Measurements from ENCODE around the gene INSYN2B. TPM values are rescaled to one million over a fixed set of nuclear protein-coding genes. Genes with fewer than 3 reads are reported as not detected.
"Not testable (repeated sequence)": the region's sequence is repeated elsewhere in the genome, so short reads cannot be mapped to it uniquely, and the experiment has no call there.

The INSYN2B gene
- total and polyA plus RNA-seq, 2 donors (not counting 1 experiment from before 2014, with no cell fraction given), result not detected

- H3K4me3 ChIP-seq (ENCODE audit: control extremely low read depth in 1 of 5, extremely low read depth in 1 of 5, insufficient read depth in 1 of 5, low read depth in 2 of 5, low read length in 4 of 5), result no peak overlapping the region
- H4K20me1 ChIP-seq (ENCODE audit: control insufficient read depth, insufficient read depth, low read length, poor library complexity, severe bottlenecking), result peaks cover 21% of the 10 kb centered on the region
- DNase-seq, result no peak
- H2AFZ ChIP-seq (ENCODE audit: insufficient read depth, low read depth, low read length, poor library complexity, severe bottlenecking), result no peak overlapping the region
- H3K9me3 ChIP-seq (ENCODE audit: control extremely low read depth in 1 of 3, control insufficient read depth in 2 of 3, insufficient read depth in 1 of 3, low read length in 2 of 3), result no peaks in the 10 kb centered on the region
- CTCF ChIA-PET, result no interaction called here
- H3K27ac ChIP-seq (ENCODE audit: low read length in 2 of 2), result no peak overlapping the region
- no peak overlapping the region for H3K4me2 ChIP-seq (replicated peaks; ENCODE audit: low read depth, low read length, poor library complexity, severe bottlenecking)
- Mint-ChIP-seq H3K4me1 (no peaks in the 10 kb centered on the region), H3K4me3 (no peak overlapping the region), H3K9me3 (ENCODE audit: insufficient read depth) (no peaks in the 10 kb centered on the region), H3K27ac (no peak overlapping the region), H3K27me3 (no peaks in the 10 kb centered on the region)
- no peaks in the 10 kb centered on the region for H3K4me1 ChIP-seq (ENCODE audit: control insufficient read depth in 2 of 2, insufficient read depth in 2 of 2, low read length in 2 of 2)
- H3K9ac ChIP-seq (ENCODE audit: low read length), result no peak overlapping the region
- no peaks in the 10 kb centered on the region for H3K27me3 ChIP-seq (replicated peaks in 1 of 4; ENCODE audit: control extremely low read depth in 1 of 4, control insufficient read depth in 3 of 4, insufficient read depth in 4 of 4, low read length in 3 of 4)
- no peak for ATAC-seq (ENCODE audit: low read depth)
- WGBS (ENCODE audit: insufficient coverage), result no CpG with 5 or more reads among the region's 3 CpGs
- peaks cover 2 to 22% of the 10 kb centered on the region in 2 experiments for H3K36me3 ChIP-seq (replicated peaks in 1 of 2; ENCODE audit: control extremely low read depth in 1 of 2, control insufficient read depth in 1 of 2, extremely low read depth in 1 of 2, insufficient read depth in 2 of 2, low read length in 1 of 2)
- POLR2A ChIA-PET, result no interaction called here
- H3K79me2 ChIP-seq (ENCODE audit: control insufficient read depth, insufficient read depth, low read length), result no peaks in the 10 kb centered on the region
- intact Hi-C loops (cut with micrococcal nuclease), result no loop called here
- TF ChIP-seq CTCF (IDR thresholded peaks at IDR 0.05), result no peak
- no peak for TF ChIP-seq EZH2 (IDR thresholded peaks at IDR 0.05; ENCODE audit: borderline replicate concordance, insufficient read depth, low read depth, low read length, poor library complexity, severe bottlenecking)
Observed at GRCh38 chr5:169956126-169956525, 24.2 kb downstream of the INSYN2B start.

- Histone ChIP-seq H3K4me1 (ENCODE audit: control insufficient read depth in 2 of 2, insufficient read depth in 2 of 2, low read length in 2 of 2) (no peaks in the 10 kb centered on the region), H4K20me1 (ENCODE audit: control insufficient read depth, insufficient read depth, low read length, poor library complexity, severe bottlenecking) (peaks cover 21% of the 10 kb centered on the region), H3K4me2 (replicated peaks; ENCODE audit: low read depth, low read length, poor library complexity, severe bottlenecking) (no peak overlapping the region), H3K36me3 (replicated peaks in 1 of 2; ENCODE audit: control extremely low read depth in 1 of 2, control insufficient read depth in 1 of 2, extremely low read depth in 1 of 2, insufficient read depth in 2 of 2, low read length in 1 of 2) (peaks cover 2 to 35% of the 10 kb centered on the region in 2 experiments), H2AFZ (ENCODE audit: insufficient read depth, low read depth, low read length, poor library complexity, severe bottlenecking) (no peak overlapping the region), H3K9ac (ENCODE audit: low read length) (no peak overlapping the region), H3K9me3 (ENCODE audit: control extremely low read depth in 1 of 3, control insufficient read depth in 2 of 3, insufficient read depth in 1 of 3, low read length in 2 of 3) (no peaks in the 10 kb centered on the region), H3K79me2 (ENCODE audit: control insufficient read depth, insufficient read depth, low read length) (no peaks in the 10 kb centered on the region), H3K4me3 (ENCODE audit: control extremely low read depth in 1 of 5, extremely low read depth in 1 of 5, insufficient read depth in 1 of 5, low read depth in 2 of 5, low read length in 4 of 5) (no peak overlapping the region), H3K27me3 (replicated peaks in 1 of 4; ENCODE audit: control extremely low read depth in 1 of 4, control insufficient read depth in 3 of 4, insufficient read depth in 4 of 4, low read length in 3 of 4) (no peaks in the 10 kb centered on the region), H3K27ac (ENCODE audit: low read length in 2 of 2) (no peak overlapping the region)
- intact Hi-C loops (cut with micrococcal nuclease), result no loop called here
- H3K4me1 Mint-ChIP-seq, result no peaks in the 10 kb centered on the region
- TF ChIP-seq EZH2 (IDR thresholded peaks at IDR 0.05; ENCODE audit: borderline replicate concordance, insufficient read depth, low read depth, low read length, poor library complexity, severe bottlenecking) (no peak), CTCF (IDR thresholded peaks at IDR 0.05) (no peak)
- no peaks in the 10 kb centered on the region for H3K27me3 Mint-ChIP-seq
- H3K9me3 Mint-ChIP-seq (ENCODE audit: insufficient read depth), result no peaks in the 10 kb centered on the region
- no peak overlapping the region for H3K4me3 Mint-ChIP-seq
- WGBS (ENCODE audit: insufficient coverage), result 99% methylated on average over 6 of the region's 6 CpGs
- no peak for DNase-seq
- ChIA-PET CTCF (no interaction called here), POLR2A (no interaction called here)
- no peak overlapping the region for H3K27ac Mint-ChIP-seq
- ATAC-seq (ENCODE audit: low read depth), result no peak
Observed at GRCh38 chr5:169954786-169955185, 25.5 kb downstream of the INSYN2B start.

GRCh38 chr5:169953196-169953595 lies 27.1 kb downstream of the INSYN2B start:
- DNase-seq; POLR2A ChIA-PET; H3K27ac Mint-ChIP-seq; H3K4me1 Mint-ChIP-seq; H3K4me2 ChIP-seq (replicated peaks; ENCODE audit: low read depth, low read length, poor library complexity, severe bottlenecking); H3K4me1 ChIP-seq (ENCODE audit: control insufficient read depth in 2 of 2, insufficient read depth in 2 of 2, low read length in 2 of 2); ATAC-seq (ENCODE audit: low read depth); H3K27me3 ChIP-seq (replicated peaks in 1 of 4; ENCODE audit: control extremely low read depth in 1 of 4, control insufficient read depth in 3 of 4, insufficient read depth in 4 of 4, low read length in 3 of 4); H2AFZ ChIP-seq (ENCODE audit: insufficient read depth, low read depth, low read length, poor library complexity, severe bottlenecking); H3K4me3 ChIP-seq (ENCODE audit: control extremely low read depth in 1 of 5, extremely low read depth in 1 of 5, insufficient read depth in 1 of 5, low read depth in 2 of 5, low read length in 4 of 5); H3K4me3 Mint-ChIP-seq; H3K27me3 Mint-ChIP-seq; CTCF ChIA-PET; intact Hi-C loops (cut with micrococcal nuclease); H3K9ac ChIP-seq (ENCODE audit: low read length); H3K27ac ChIP-seq (ENCODE audit: low read length in 2 of 2); H3K79me2 ChIP-seq (ENCODE audit: control insufficient read depth, insufficient read depth, low read length); H3K9me3 Mint-ChIP-seq (ENCODE audit: insufficient read depth); H3K9me3 ChIP-seq (ENCODE audit: control extremely low read depth in 1 of 3, control insufficient read depth in 2 of 3, insufficient read depth in 1 of 3, low read length in 2 of 3): not testable (repeated sequence)
- Histone ChIP-seq H3K36me3 (replicated peaks in 1 of 2; ENCODE audit: control extremely low read depth in 1 of 2, control insufficient read depth in 1 of 2, extremely low read depth in 1 of 2, insufficient read depth in 2 of 2, low read length in 1 of 2) (peaks cover 8 to 48% of the 10 kb centered on the region in 2 experiments), H4K20me1 (ENCODE audit: control insufficient read depth, insufficient read depth, low read length, poor library complexity, severe bottlenecking) (peaks cover 21% of the 10 kb centered on the region)
- WGBS (ENCODE audit: insufficient coverage), result no CpG with 5 or more reads among the region's 4 CpGs

Measured in B cell (primary cell).